GM15510 (cell line): ENCODE measurements around the gene NNT.

Experiments
- POLR2A ChIP-seq: IDR thresholded peaks from 3 replicates; pipeline ENCODE4 v1.6.1; 2011; ENCODE audit warnings: borderline replicate concordance; ENCODE audit not compliant: insufficient read length; ENCODE audit errors: extremely low read depth

Gene NNT

DNA sequence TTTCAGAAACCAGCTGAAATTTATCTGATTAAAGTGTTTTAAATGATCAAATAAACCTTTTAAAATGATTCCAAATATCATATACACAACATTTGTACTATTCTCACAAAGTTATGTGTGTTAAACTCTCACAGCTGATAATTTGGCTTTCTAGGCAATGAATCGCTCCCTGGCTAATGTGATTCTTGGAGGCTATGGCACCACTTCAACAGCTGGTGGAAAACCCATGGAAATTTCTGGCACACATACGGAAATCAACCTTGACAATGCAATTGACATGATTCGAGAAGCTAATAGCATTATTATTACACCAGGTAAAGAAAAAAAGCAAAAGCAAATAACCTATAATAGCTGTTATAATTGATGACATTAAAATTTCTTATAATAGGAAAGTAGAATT lies 72.4 kb downstream of the NNT start:
- no peak for TF ChIP-seq POLR2A

GRCh38 chr5:43676083-43676840 lies 73.3 kb downstream of the NNT start:
- no peak for TF ChIP-seq POLR2A

GRCh38 chr5:43677253-43677652 lies 74.3 kb downstream of the NNT start:
- TF ChIP-seq POLR2A: no peak

DNA sequence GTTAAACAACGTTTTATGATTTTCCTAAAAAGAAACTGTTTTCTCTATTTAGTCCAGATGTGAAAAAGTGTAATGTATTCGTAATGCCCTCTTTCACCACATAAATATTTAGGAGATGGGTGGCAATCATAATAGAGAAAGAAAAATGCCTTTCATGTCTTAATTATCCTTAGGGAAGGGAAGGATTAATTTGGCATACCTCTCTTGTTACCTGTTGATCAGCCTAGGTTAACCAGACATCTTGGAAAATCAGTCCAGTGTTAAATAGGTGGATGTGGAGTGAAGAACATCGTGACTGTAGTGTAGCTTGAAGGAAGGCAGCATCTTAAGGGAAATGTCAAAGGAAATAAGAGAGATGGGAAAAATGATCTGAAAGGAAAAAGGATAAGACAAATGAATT lies 76.2 kb downstream of the NNT start:
- no peak for TF ChIP-seq POLR2A

- TF ChIP-seq POLR2A: no peak
Measured at GRCh38 chr5:43680286-43680685, 77.3 kb downstream of the NNT start.

- TF ChIP-seq POLR2A: no peak
Measured at GRCh38 chr5:43683884-43684471, 81.0 kb downstream of the NNT start.

DNA sequence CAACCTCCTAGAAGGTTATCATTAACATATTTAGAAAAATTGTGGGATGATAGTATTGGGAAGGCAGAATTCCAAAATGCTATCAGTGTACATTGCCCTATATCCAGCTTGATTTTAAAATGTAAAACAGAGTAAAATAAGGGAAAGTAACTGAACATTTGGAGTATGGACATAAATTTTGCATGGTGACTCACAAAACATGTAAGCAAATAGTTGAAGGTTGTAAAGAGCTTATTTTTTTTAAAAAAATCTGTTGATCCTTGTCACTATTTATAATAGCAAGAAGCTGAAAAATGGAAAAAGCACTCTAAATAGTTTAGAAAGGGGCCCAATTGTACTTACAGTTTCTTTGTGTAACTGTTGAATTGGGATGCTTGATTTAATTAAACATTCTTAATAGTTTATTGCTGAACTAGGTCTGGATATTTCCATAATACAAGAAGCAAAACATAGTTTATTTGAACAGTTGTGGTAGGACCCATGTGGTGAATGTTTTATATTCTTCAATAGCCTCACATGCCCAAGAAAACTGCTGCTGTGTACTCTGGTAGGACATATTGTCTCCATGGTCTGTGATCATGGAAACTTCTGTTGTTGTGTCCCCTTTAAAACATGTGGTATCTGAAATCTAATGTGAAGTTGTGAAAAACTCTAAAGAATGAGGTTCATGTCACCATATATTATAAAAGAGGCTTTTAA lies 82.4 kb downstream of the NNT start:
- TF ChIP-seq POLR2A: no peak

- TF ChIP-seq POLR2A: no peak
Measured at GRCh38 chr5:43687275-43687674, 84.3 kb downstream of the NNT start.

- no peak for TF ChIP-seq POLR2A
Measured at GRCh38 chr5:43691275-43691674, 88.3 kb downstream of the NNT start.

GRCh38 chr5:43691893-43692292 lies 88.9 kb downstream of the NNT start:
- TF ChIP-seq POLR2A: no peak

DNA sequence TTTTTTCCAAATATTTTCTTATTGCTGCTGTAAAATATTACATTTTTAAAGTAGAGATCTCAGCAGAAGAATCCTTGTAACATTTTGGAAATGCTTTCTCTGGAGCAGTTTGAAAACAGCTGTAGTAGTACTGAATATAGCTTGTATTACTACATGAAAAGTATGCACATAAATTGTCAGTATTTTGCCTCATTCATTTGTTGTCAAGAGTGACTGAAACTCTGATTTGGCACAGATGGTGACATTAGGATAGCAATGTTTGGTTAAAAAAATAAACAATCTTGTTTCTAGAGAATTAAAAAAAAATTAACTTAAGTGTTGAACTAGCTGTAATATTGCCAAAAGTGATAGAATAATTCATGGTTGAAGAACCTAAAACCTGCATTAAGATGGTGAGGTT lies 90.4 kb downstream of the NNT start:
- no peak for TF ChIP-seq POLR2A

DNA sequence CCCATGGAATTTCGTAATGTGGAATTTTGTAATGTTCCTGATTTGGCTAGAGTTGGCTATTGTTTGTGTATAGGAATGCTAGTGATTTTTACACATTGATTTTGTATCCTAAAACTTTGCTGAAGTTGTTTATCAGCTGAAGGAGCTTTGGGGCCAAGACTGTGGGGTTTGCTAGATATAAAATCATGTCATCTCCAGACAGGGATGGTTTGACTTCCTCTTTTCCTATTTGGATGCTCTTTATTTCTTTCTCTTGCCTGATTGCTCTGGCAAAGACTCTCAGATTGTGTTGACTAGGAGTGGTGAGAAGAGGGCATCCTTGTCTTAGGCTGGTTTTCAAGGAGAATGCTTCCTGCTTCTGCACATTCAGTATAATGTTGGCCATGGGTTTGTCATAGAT lies 91.0 kb downstream of the NNT start:
- TF ChIP-seq POLR2A: no peak

- TF ChIP-seq POLR2A: no peak
Measured at GRCh38 chr5:43699910-43700309, 96.9 kb downstream of the NNT start.

- TF ChIP-seq POLR2A: no peak
Measured at GRCh38 chr5:43700601-43701000, 97.6 kb downstream of the NNT start.

DNA sequence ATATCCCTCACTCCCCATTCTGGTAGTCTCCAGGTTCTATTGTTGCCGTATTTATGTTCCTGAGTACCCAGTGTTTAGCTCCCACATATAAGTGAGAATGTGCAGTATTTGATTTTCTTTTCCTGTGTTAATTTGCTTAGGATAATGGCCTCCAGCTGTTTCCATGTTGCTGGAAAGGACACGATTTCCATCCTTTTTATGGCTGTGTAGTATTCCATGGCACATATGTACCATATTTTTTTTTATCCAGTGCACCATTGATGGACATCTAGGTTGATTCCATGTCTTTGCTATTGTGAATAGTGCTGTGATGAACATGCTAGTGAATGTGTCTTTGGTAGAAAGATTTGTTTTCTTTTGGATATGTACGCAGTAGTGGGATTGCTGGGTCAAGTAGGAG lies 98.2 kb downstream of the NNT start:
- TF ChIP-seq POLR2A: no peak

GRCh38 chr5:43702293-43702692 lies 99.3 kb downstream of the NNT start:
- no peak for TF ChIP-seq POLR2A

- no peak for TF ChIP-seq POLR2A
Measured at GRCh38 chr5:43702815-43703214, 99.8 kb downstream of the NNT start.

GRCh38 chr5:43704243-43704642 lies 101.3 kb downstream of the NNT start:
- TF ChIP-seq POLR2A: no peak
